Hepatocyte (in vitro differentiated cells): Measurements from ENCODE around the gene IL13.

ENCODE experiments used
- CTCF ChIP-seq: fragments of 200-600 bp; sonication (generic); IDR thresholded peaks from 2 replicates; pipeline ENCODE4 v1.5.1; 2016; ENCODE audit warnings: antibody characterized with exemption, mild to moderate bottlenecking; ENCODE audit not compliant: poor library complexity
- EZH2 ChIP-seq: fragments of 200-600 bp; sonication (generic); IDR thresholded peaks from 2 replicates; pipeline ENCODE4 v1.6.1; 2016; ENCODE audit warnings: antibody characterized with exemption, mild to moderate bottlenecking, borderline replicate concordance
- EZH2phosphoT487 ChIP-seq: fragments of 200-600 bp; sonication (generic); IDR thresholded peaks from one replicate; pipeline ENCODE4 v1.6.1; 2018; ENCODE audit warnings: antibody characterized with exemption, mild to moderate bottlenecking, low read depth, moderate library complexity; ENCODE audit not compliant: unreplicated experiment, severe bottlenecking

GRCh38 chr5:132679166-132679565 is 21.2 kb downstream of the IL13 start:
- TF ChIP-seq CTCF (no peak), EZH2phosphoT487 (no peak), EZH2 (no peak)
